Endodermal cell (in vitro differentiated cells): ENCODE results near the gene ZBTB8B. TPM values are rescaled to one million over a fixed set of nuclear protein-coding genes. Genes with fewer than 3 reads are reported as not detected.

Source experiments
- DNase-seq: peaks from one replicate; pipeline ENCODE4 v3.0.0-alpha.2; 2017
- H3K27ac ChIP-seq: 2 replicates; pipeline ENCODE4 v1.5.1; 2013; ENCODE audit warnings: mild to moderate bottlenecking, low read depth, low read length, moderate library complexity
- H3K27me3 ChIP-seq: 2 replicates; pipeline ENCODE4 v1.6.1; 2013; ENCODE audit warnings: mild to moderate bottlenecking, low read length, moderate library complexity; ENCODE audit not compliant: insufficient read depth, control insufficient read depth, poor library complexity, severe bottlenecking
- H3K36me3 ChIP-seq: 2 replicates; pipeline ENCODE4 v1.7.0; 2013; ENCODE audit warnings: mild to moderate bottlenecking, low read length, moderate library complexity; ENCODE audit not compliant: control insufficient read depth, insufficient read depth
- H3K4me1 ChIP-seq: one replicate; pipeline ENCODE4 v1.7.0; 2013; ENCODE audit warnings: low read length; ENCODE audit not compliant: control insufficient read depth, insufficient read depth
- H3K4me3 ChIP-seq: 2 replicates; pipeline ENCODE4 v1.5.1; 2013; ENCODE audit warnings: mild to moderate bottlenecking, low read length, moderate library complexity
- H3K9ac ChIP-seq: 2 replicates; pipeline ENCODE4 v1.6.1; 2013; ENCODE audit warnings: mild to moderate bottlenecking, low read length, moderate library complexity; ENCODE audit not compliant: poor library complexity, severe bottlenecking; ENCODE audit errors: extremely low read depth
- H3K9me3 ChIP-seq: 2 replicates; pipeline ENCODE4 v1.6.1; 2013; ENCODE audit warnings: mild to moderate bottlenecking, low read length, moderate library complexity; ENCODE audit not compliant: control insufficient read depth
- H3K27ac Mint-ChIP-seq: 2 replicates; pipeline ENCODE4 v1.8.0; 2020; ENCODE audit warnings: mixed read lengths
- H3K27me3 Mint-ChIP-seq: 2 replicates; pipeline ENCODE4 v1.8.0; 2021; ENCODE audit warnings: mild to moderate bottlenecking, mixed read lengths; ENCODE audit not compliant: insufficient read depth
- H3K36me3 Mint-ChIP-seq: 2 replicates; pipeline ENCODE4 v1.8.0; 2020; ENCODE audit warnings: low read depth, mixed read lengths
- H3K4me1 Mint-ChIP-seq: 2 replicates; pipeline ENCODE4 v1.8.0; 2020; ENCODE audit warnings: mixed read lengths
- H3K4me3 Mint-ChIP-seq: 2 replicates; pipeline ENCODE4 v1.8.0; 2020; ENCODE audit warnings: mild to moderate bottlenecking, moderate library complexity, mixed read lengths
- H3K9me3 Mint-ChIP-seq: 2 replicates; pipeline ENCODE4 v1.8.0; 2020; ENCODE audit warnings: mild to moderate bottlenecking, mixed read lengths
- WGBS, 2 experiments: methylation state at CpG; one replicate each; pipeline versions ENCODE4 v1.1.5 to v1.1.7; 2013; ENCODE audit warnings: missing lambda C conversion rate in 2 of 2, mixed read lengths in 1 of 2; ENCODE audit not compliant: insufficient coverage in 1 of 2, insufficient read length in 1 of 2; 5-methylcytosine and 5-hydroxymethylcytosine counted together
- total RNA-seq, 2 donors: library from RNA; stranded (reverse); fragmentation: NEBNext Ultra II Directional in 1 of 2; extraction: Animal tissue kit (Norgen Biotek cat#: 25700) in 1 of 2; gene quantifications; 2 replicates in 1 of 2; 3 replicates in 1 of 2; pipeline ENCODE4 v1.2.1, GENCODE V29; 2021
- TF ChIP-seq, protein P1 (sequence below): fragments of 200-600 bp; sonication (generic); conservative IDR thresholded peaks from 2 replicates; pipeline ENCODE4 v1.5.0; 2021; ENCODE audit warnings: antibody characterized with exemption, mild to moderate bottlenecking

ZBTB8B gene
- total RNA-seq, 2 donors from 2014 or later, result 2.7 to 5.0 TPM

DNA sequence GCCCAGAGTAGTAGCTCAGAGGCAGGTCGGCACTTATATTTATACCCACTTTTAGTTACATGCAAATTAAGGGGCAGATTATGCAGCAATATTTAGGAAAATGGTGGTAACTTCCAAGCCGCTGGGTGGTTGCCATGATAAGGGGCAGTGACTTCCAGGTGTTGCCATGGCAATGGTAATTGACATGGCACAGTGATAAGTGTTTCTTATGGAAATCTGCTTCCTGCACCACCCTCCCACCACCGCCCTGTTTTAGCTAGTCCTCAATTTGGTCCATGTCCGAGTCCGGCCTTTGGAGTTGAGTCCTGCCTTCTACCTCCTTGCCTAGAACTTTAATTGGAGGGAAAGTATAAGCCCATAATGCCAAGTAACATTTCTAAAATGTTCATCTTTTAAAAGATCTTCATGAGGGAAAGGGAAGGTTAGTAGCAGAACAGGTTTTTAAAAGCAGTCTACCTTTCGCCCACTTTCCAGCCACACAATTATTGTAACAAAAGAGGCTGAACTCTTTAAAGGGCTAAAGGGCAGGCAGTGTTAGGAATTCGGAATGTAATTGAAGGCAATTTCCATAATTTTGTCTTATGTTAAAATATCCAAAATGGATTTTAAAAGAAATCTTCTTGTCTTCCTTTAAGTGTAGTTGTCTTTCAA lies 21.7 kb downstream of the ZBTB8B start:
- no peaks in the 10 kb centered on the region for H3K9me3 Mint-ChIP-seq
- H3K27me3 Mint-ChIP-seq, result no peaks in the 10 kb centered on the region
- TF ChIP-seq, protein P1, sequence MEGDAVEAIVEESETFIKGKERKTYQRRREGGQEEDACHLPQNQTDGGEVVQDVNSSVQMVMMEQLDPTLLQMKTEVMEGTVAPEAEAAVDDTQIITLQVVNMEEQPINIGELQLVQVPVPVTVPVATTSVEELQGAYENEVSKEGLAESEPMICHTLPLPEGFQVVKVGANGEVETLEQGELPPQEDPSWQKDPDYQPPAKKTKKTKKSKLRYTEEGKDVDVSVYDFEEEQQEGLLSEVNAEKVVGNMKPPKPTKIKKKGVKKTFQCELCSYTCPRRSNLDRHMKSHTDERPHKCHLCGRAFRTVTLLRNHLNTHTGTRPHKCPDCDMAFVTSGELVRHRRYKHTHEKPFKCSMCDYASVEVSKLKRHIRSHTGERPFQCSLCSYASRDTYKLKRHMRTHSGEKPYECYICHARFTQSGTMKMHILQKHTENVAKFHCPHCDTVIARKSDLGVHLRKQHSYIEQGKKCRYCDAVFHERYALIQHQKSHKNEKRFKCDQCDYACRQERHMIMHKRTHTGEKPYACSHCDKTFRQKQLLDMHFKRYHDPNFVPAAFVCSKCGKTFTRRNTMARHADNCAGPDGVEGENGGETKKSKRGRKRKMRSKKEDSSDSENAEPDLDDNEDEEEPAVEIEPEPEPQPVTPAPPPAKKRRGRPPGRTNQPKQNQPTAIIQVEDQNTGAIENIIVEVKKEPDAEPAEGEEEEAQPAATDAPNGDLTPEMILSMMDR, result no peak
- peaks cover 22% of the 10 kb centered on the region for H3K36me3 ChIP-seq
- no peaks in the 10 kb centered on the region for H3K27me3 ChIP-seq
- H3K4me3 ChIP-seq, result no peak overlapping the region
- H3K27ac Mint-ChIP-seq, result no peak overlapping the region
- H3K36me3 Mint-ChIP-seq, result peaks cover 28% of the 10 kb centered on the region
- H3K27ac ChIP-seq, result no peak overlapping the region
- H3K4me3 Mint-ChIP-seq, result no peak overlapping the region
- no peaks in the 10 kb centered on the region for H3K4me1 ChIP-seq
- H3K9ac ChIP-seq, result no peak overlapping the region
- H3K4me1 Mint-ChIP-seq, result peaks cover 10% of the 10 kb centered on the region
- no peak for DNase-seq
- 94 to 96% methylated on average over 2 to 7 of the region's 7 CpGs for WGBS, 2 experiments
- peaks cover 9% of the 10 kb centered on the region for H3K9me3 ChIP-seq

DNA sequence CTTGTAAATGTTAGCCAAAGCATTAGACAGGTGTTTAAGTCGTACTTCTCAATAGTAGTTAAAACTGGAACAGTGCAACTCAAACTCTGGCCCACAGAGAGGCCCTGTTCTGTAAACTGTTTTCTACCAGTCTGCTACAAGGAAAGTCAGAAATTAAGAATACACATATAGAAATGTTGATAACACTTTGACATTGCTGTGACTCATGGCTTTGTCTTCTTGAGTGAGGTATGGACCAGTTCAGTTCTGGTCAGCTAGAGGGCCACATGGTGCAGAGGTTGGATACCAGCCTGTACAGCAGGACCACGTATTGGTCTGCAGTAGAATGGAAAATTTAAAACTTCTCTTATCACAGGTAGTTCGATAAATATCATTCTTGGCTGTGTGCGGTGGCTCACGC lies 22.3 kb downstream of the ZBTB8B start:
- H3K36me3 Mint-ChIP-seq, result peaks cover 28% of the 10 kb centered on the region
- H3K27me3 ChIP-seq, result no peaks in the 10 kb centered on the region
- H3K9ac ChIP-seq, result no peak overlapping the region
- H3K27ac Mint-ChIP-seq, result no peak overlapping the region
- H3K27ac ChIP-seq, result no peak overlapping the region
- no peak overlapping the region for H3K4me3 ChIP-seq
- TF ChIP-seq, protein P1, result no peak
- no peak overlapping the region for H3K4me3 Mint-ChIP-seq
- H3K9me3 Mint-ChIP-seq, result no peaks in the 10 kb centered on the region
- no peaks in the 10 kb centered on the region for H3K4me1 ChIP-seq
- H3K36me3 ChIP-seq, result peaks cover 22% of the 10 kb centered on the region
- H3K9me3 ChIP-seq, result peaks cover 9% of the 10 kb centered on the region
- H3K27me3 Mint-ChIP-seq, result no peaks in the 10 kb centered on the region
- 95 to 96% methylated on average over 4 to 5 of the region's 5 CpGs for WGBS, 2 experiments
- H3K4me1 Mint-ChIP-seq, result peaks cover 7% of the 10 kb centered on the region
- no peak for DNase-seq

DNA sequence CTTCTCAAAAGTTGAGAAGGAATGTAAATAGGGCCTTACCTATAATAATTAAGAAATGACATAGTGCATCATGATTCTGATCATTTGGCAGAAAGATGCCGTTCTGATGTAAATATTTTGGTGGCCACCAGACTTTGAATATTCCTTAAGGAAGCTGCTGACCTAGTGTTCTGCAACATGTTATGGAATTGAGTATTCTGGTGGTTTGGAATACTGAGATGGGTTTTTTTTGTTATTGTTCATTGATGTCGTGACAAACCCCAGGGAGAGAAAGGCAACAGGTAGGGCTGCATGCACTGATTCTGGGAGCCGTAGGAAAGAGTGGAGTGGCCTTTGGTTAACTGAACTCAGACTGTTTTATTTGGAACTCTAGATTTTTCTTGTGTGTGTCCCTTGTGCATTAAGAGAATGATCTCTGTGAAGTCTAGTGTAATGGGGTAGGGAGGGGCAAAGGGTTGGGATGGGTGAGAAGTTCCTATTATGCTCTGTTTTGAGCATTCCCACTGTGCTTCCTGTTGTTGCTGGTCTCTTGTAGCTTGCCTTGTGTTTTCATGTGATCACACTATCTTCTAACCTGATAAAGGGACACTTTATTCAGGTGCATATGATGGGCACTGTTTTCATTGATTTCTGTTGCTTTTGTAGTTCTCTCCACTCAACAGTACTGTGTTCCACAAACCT lies 25.0 kb downstream of the ZBTB8B start:
- Histone ChIP-seq H3K27ac (no peak overlapping the region), H3K4me3 (no peak overlapping the region), H3K9ac (no peak overlapping the region), H3K27me3 (no peaks in the 10 kb centered on the region), H3K36me3 (peaks cover 10% of the 10 kb centered on the region), H3K4me1 (no peaks in the 10 kb centered on the region), H3K9me3 (no peaks in the 10 kb centered on the region)
- 92 to 100% methylated on average over 3 of the region's 3 CpGs for WGBS, 2 experiments
- no peaks in the 10 kb centered on the region for H3K9me3 Mint-ChIP-seq
- H3K4me1 Mint-ChIP-seq, result peaks cover 7% of the 10 kb centered on the region
- peak overlapping the region; percentile 28 for H3K27ac Mint-ChIP-seq
- no peak for DNase-seq
- no peak overlapping the region for H3K4me3 Mint-ChIP-seq
- TF ChIP-seq, protein P1, result no peak
- no peaks in the 10 kb centered on the region for H3K27me3 Mint-ChIP-seq
- peaks cover 21% of the 10 kb centered on the region for H3K36me3 Mint-ChIP-seq
